K562 (cell line): Measurements from ENCODE around the gene MDH2. TPM values are rescaled to one million over a fixed set of nuclear protein-coding genes. Genes with fewer than 3 reads are reported as not detected.
A peak's percentile ranks its signal among the peaks of the same experiment; 100 is the strongest.

Experiments
- CC2D1A ChIP-seq: fragments of 450-650 bp; IDR thresholded peaks from 2 replicates; pipeline ENCODE4 v1.6.1; 2017; ENCODE audit warnings: mild to moderate bottlenecking
- MGA ChIP-seq: fragments of 450-650 bp; IDR thresholded peaks from 2 replicates; pipeline ENCODE4 v1.6.1; 2016; ENCODE audit warnings: mild to moderate bottlenecking, moderate library complexity
- RAD21 ChIP-seq, 2 experiments: fragments of 250-450 bp in 1 of 2; fragments of 450-650 bp in 1 of 2; sonication (Bioruptor Pico) in 1 of 2; formaldehyde crosslinking in 1 of 2; IDR thresholded peaks in 1 of 2; conservative IDR thresholded peaks in 1 of 2; 2 replicates each; pipeline versions ENCODE4 v1.4.0 to v1.8.0; 2020 to 2022; ENCODE audit warnings: mild to moderate bottlenecking in 2 of 2, moderate library complexity in 1 of 2
- SP1 ChIP-seq: sonication (generic); formaldehyde crosslinking; IDR thresholded peaks from 2 replicates; pipeline ENCODE4 v1.8.1; 2022; ENCODE audit warnings: mild to moderate bottlenecking, missing genetic modification reagents
- TARDBP ChIP-seq: fragments of 450-650 bp; IDR thresholded peaks from 2 replicates; pipeline ENCODE4 v1.6.1; 2016
- TRIM25 ChIP-seq: fragments of 450-650 bp; IDR thresholded peaks from 2 replicates; pipeline ENCODE4 v1.7.0; 2016; ENCODE audit warnings: borderline replicate concordance
- polyA plus RNA-seq, 8 experiments: library from polyadenylated mRNA; depleted of rRNA in 4 of 8; stranded (reverse) in 5 of 8; unstranded in 3 of 8; fragments of >200 nt; fragmentation: Nextera tagmentation in 2 of 8; fragmentation: Illumina TruSeq in 1 of 8; extraction: Ambion mirVana in 2 of 8; extraction: Trizol in 1 of 8; gene quantifications; 2 replicates each; pipeline versions ENCODE4 v1.2.1 to v1.2.3, GENCODE V29; 2011 to 2014; ENCODE audit warnings: inconsistent platforms in 1 of 8, missing spikeins in 1 of 8
- total RNA-seq, 7 experiments: library from RNA; depleted of rRNA in 6 of 7; stranded (reverse); fragments of >200 nt in 6 of 7; fragmentation: Illumina TruSeq in 2 of 7; extraction: Trizol in 2 of 7; gene quantifications; 2 replicates each; pipeline versions ENCODE4 v1.2.1 to v1.2.3, GENCODE V29; 2011 to 2021; ENCODE audit warnings: low replicate concordance in 1 of 7

Gene MDH2
- total and polyA plus RNA-seq, 9 of the 15 experiments (the other 6 are each of a cell fraction or from before 2014, with no cell fraction given): 106 to 701 (median 242) TPM

- no peak for TF ChIP-seq MGA
- TF ChIP-seq TARDBP: 0 out of 2 replicates have a peak, but pooled peaks have one; percentile 62
- TF ChIP-seq SP1 (CRISPR knock-in tag): peak; percentile 41; the same call in 1 of the 2 replicates
- peak; percentile 77; the same call in 1 of the 2 replicates for TF ChIP-seq CC2D1A
- TF ChIP-seq RAD21 (CRISPR knock-in tag; conservative IDR thresholded peaks at IDR 0.05 in 1 of 2, IDR thresholded peaks at IDR 0.05 in 1 of 2): peak; percentile 96 to 98
- TF ChIP-seq TRIM25: no peak
These were observed 27.7 kb upstream of the MDH2 start (continued) for GRCh38 chr7:76020031-76020714.
